SU-DHL-6 (cell line): Measurements from ENCODE around the gene FSIP1.

Source experiments
- H2AFZ ChIP-seq: fragments of 200-600 bp; sonication (generic); 2 replicates; pipeline ENCODE4 v1.6.1; 2014; ENCODE audit warnings: low read depth, mild to moderate bottlenecking, moderate library complexity, mixed read lengths, antibody characterized with exemption, low read length; ENCODE audit not compliant: severe bottlenecking
- H3F3A ChIP-seq: fragments of 200-600 bp; shearing (Covaris generic); 2 replicates; pipeline ENCODE4 v1.6.0; 2016; ENCODE audit warnings: antibody characterized with exemption, mild to moderate bottlenecking; ENCODE audit not compliant: insufficient read depth
- H3K27ac ChIP-seq: fragments of 200-600 bp; sonication (generic); 2 replicates; pipeline ENCODE4 v1.5.1; 2016; ENCODE audit warnings: low read depth, mild to moderate bottlenecking, low read length, moderate library complexity, mixed read lengths
- H3K27me3 ChIP-seq: fragments of 200-600 bp; sonication (generic), shearing (Covaris generic); 2 replicates; pipeline ENCODE4 v1.6.0; 2014; ENCODE audit warnings: mild to moderate bottlenecking, low read length
- H3K36me3 ChIP-seq: fragments of 200-600 bp; sonication (generic); 2 replicates; pipeline ENCODE4 v1.6.1; 2014; ENCODE audit warnings: mild to moderate bottlenecking, low read length, mixed read lengths
- H3K4me2 ChIP-seq: fragments of 300-600, 200-600 bp; shearing (Covaris generic), sonication (generic); 2 replicates; pipeline ENCODE4 v1.6.0; 2014; ENCODE audit warnings: low read length, low read depth, mild to moderate bottlenecking; ENCODE audit not compliant: poor library complexity, severe bottlenecking
- H3K4me3 ChIP-seq: fragments of 200-600 bp; sonication (generic); 2 replicates; pipeline ENCODE4 v1.5.1; 2014; ENCODE audit warnings: antibody characterized with exemption, low read length, mild to moderate bottlenecking, mixed read lengths; ENCODE audit not compliant: insufficient read depth, poor library complexity, severe bottlenecking
- H3K79me2 ChIP-seq: fragments of 200-600 bp; sonication (generic); 2 replicates; pipeline ENCODE4 v1.6.1; 2014; ENCODE audit warnings: mild to moderate bottlenecking, low read length, moderate library complexity; ENCODE audit not compliant: insufficient read depth
- H3K9ac ChIP-seq: fragments of 200-600 bp; sonication (generic); 2 replicates; pipeline ENCODE4 v1.7.0; 2014; ENCODE audit warnings: mild to moderate bottlenecking, low read length
- H3K9me2 ChIP-seq: fragments of 200-600 bp; sonication (generic); replicated peaks from 2 replicates; pipeline ENCODE4 v1.6.1; 2014; ENCODE audit warnings: low read length; ENCODE audit not compliant: insufficient read depth
- H3K9me3 ChIP-seq: fragments of 200-600 bp; sonication (generic); 2 replicates; pipeline ENCODE4 v1.6.1; 2014; ENCODE audit warnings: low read length, mixed read lengths; ENCODE audit not compliant: insufficient read depth
- H4K20me1 ChIP-seq: fragments of 200-600 bp; sonication (generic); 2 replicates; pipeline ENCODE4 v1.6.1; 2014; ENCODE audit warnings: low read depth, mild to moderate bottlenecking, antibody characterized with exemption, low read length, moderate library complexity, mixed read lengths
- EZH2phosphoT487 ChIP-seq: fragments of 200-600 bp; sonication (generic), shearing (Covaris generic); conservative IDR thresholded peaks from 2 replicates; pipeline ENCODE4 v1.6.1; 2018; ENCODE audit warnings: mild to moderate bottlenecking, antibody characterized with exemption, low read length, moderate library complexity, mixed read lengths
- TF ChIP-seq, protein P1 (sequence below): fragments of 200-600 bp; sonication (generic); IDR thresholded peaks from one replicate; pipeline ENCODE4 v1.5.1; 2017; ENCODE audit warnings: antibody characterized with exemption, mild to moderate bottlenecking, low read length, moderate library complexity; ENCODE audit not compliant: insufficient read depth, poor library complexity, severe bottlenecking

FSIP1 gene

DNA sequence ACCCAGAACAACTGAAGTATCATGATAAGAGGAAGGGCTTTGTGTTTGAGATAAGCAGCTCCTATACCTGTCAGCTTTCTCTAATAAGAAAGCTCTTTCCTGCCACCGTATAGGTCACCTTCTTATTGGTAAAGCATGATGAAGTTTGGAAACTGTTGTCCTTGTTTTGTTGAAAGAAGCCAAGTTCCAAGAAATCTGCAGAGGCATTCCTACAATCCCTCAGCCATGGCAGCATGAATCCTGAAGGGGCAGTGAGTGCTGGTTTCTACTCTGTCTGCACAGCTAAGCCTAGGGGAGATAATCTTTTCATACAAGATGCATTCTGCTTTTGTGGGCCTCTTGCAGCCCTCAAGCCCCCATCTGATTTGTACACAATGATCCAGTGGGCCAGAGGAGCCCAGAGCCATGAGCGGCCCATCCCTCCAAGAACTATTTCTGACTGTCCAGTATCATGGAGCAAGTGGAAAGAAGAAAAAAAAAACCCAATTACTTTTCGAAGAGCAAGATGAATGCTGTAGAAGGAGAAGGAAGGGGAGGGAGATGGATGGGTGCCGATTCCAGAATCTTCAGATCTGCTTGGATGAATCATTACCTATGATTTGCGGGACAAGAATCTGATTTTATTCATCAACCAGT, 203.7 kb downstream of the FSIP1 start:
- no peaks in the 10 kb centered on the region for H4K20me1 ChIP-seq
- H3K27ac ChIP-seq, result no peak overlapping the region
- no peaks in the 10 kb centered on the region for H3K9me3 ChIP-seq
- TF ChIP-seq EZH2phosphoT487, result no peak
- TF ChIP-seq, protein P1, sequence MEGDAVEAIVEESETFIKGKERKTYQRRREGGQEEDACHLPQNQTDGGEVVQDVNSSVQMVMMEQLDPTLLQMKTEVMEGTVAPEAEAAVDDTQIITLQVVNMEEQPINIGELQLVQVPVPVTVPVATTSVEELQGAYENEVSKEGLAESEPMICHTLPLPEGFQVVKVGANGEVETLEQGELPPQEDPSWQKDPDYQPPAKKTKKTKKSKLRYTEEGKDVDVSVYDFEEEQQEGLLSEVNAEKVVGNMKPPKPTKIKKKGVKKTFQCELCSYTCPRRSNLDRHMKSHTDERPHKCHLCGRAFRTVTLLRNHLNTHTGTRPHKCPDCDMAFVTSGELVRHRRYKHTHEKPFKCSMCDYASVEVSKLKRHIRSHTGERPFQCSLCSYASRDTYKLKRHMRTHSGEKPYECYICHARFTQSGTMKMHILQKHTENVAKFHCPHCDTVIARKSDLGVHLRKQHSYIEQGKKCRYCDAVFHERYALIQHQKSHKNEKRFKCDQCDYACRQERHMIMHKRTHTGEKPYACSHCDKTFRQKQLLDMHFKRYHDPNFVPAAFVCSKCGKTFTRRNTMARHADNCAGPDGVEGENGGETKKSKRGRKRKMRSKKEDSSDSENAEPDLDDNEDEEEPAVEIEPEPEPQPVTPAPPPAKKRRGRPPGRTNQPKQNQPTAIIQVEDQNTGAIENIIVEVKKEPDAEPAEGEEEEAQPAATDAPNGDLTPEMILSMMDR, result no peak
- no peak overlapping the region for H3K4me2 ChIP-seq
- H3K9me2 ChIP-seq, result no peaks in the 10 kb centered on the region
- H3K36me3 ChIP-seq, result no peaks in the 10 kb centered on the region
- no peak overlapping the region for H3K9ac ChIP-seq
- no peaks in the 10 kb centered on the region for H3K27me3 ChIP-seq
- H2AFZ ChIP-seq, result no peak overlapping the region
- no peak overlapping the region for H3K4me3 ChIP-seq
- H3K79me2 ChIP-seq, result no peaks in the 10 kb centered on the region
- H3F3A ChIP-seq, result no peaks in the 10 kb centered on the region

DNA sequence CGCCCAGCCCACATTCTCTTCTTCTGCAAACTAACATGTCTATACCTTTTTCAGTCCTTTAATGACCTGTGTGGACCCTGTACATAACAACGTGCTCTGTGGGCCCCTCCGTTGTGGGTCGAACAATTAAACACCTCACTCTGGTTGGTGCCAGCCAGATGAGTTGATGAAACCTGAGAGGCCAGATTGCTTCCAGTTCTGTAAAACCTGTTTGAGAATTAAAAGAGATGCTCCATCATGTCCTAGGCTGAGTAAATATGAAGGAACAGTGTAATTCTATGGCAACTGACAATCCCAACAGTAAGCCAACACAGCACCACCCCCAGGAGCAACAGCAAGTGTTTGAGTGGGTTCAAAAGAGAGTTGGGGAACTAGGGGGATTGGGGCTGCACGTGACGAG, 207.5 kb downstream of the FSIP1 start:
- Histone ChIP-seq H3K79me2 (no peaks in the 10 kb centered on the region), H3K9me2 (no peaks in the 10 kb centered on the region), H3F3A (no peaks in the 10 kb centered on the region), H3K27me3 (no peaks in the 10 kb centered on the region), H3K9ac (no peak overlapping the region), H3K36me3 (no peaks in the 10 kb centered on the region), H3K27ac (no peak overlapping the region), H3K9me3 (no peaks in the 10 kb centered on the region), H2AFZ (no peak overlapping the region), H4K20me1 (no peaks in the 10 kb centered on the region), H3K4me3 (no peak overlapping the region), H3K4me2 (no peak overlapping the region)
- TF ChIP-seq, protein P1, result no peak
- no peak for TF ChIP-seq EZH2phosphoT487

DNA sequence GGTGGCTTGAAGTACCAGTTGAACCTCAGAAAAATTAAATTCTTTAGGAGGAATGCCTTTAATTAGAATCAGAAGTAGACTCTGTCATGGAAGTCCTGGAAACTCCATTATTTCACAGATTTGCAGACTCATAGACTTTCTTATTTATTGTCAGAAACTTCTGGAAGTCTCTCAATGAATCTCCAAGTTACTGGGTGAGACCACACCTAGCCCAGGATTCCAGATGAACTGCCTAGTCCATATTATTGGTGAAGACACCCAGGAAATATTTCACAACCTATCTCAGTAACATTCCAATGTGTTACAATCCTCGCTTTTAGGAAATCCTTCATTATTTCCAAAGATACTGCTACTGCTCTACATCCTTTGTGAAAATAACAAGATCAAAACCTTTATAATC, 208.2 kb downstream of the FSIP1 start:
- Histone ChIP-seq H3K36me3 (no peaks in the 10 kb centered on the region), H3K27ac (no peak overlapping the region), H3K4me2 (no peak overlapping the region), H3K4me3 (no peak overlapping the region), H3K27me3 (no peaks in the 10 kb centered on the region), H3K9ac (no peak overlapping the region), H3K9me3 (no peaks in the 10 kb centered on the region), H3F3A (no peaks in the 10 kb centered on the region), H4K20me1 (no peaks in the 10 kb centered on the region), H2AFZ (no peak overlapping the region), H3K79me2 (no peaks in the 10 kb centered on the region), H3K9me2 (no peaks in the 10 kb centered on the region)
- TF ChIP-seq, protein P1, result no peak
- no peak for TF ChIP-seq EZH2phosphoT487
